Mammary epithelial cell (primary cell): ENCODE results near the gene DSTN.

Source experiments
- CTCF ChIP-seq, 2 donors: IDR thresholded peaks in 1 of 2; conservative IDR thresholded peaks in 1 of 2; 2 replicates each; pipeline ENCODE4 v1.5.1; 2011 to 2012; ENCODE audit warnings: inconsistent platforms in 2 of 2, low read length in 2 of 2, mild to moderate bottlenecking in 2 of 2, control low read depth in 1 of 2, low read depth in 1 of 2; ENCODE audit not compliant: insufficient read depth in 1 of 2; ENCODE audit errors: extremely low read depth in 1 of 2
- EZH2 ChIP-seq: IDR thresholded peaks from 2 replicates; pipeline ENCODE4 v1.6.1; 2012; ENCODE audit warnings: low read length, inconsistent platforms, borderline replicate concordance

GRCh38 chr20:17620371-17621228 is 50.7 kb downstream of the DSTN start:
- TF ChIP-seq CTCF (conservative IDR thresholded peaks at IDR 0.05 in 1 of 2, IDR thresholded peaks at IDR 0.05 in 1 of 2; ENCODE audit: extremely low read depth in 1 of 2, insufficient read depth in 1 of 2, low read depth in 1 of 2, low read length in 2 of 2) (no peak), EZH2 (no peak)
